RWPE1 (cell line): ENCODE data around the gene PDCD10.

ENCODE experiments used
- CTCF ChIA-PET: fragments of 350-600 bp; sonication (Branson Sonifier 250); formaldehyde crosslinking; extraction: SDS; loops from one replicate; lab custom pipeline; 2021; lab: Yijun Ruan, JAX
- POLR2A ChIA-PET: fragments of 400-600 bp; formaldehyde crosslinking; extraction: SDS; loops from one replicate; lab custom pipeline; 2020; ENCODE audit warnings: antibody characterized with exemption; ENCODE audit not compliant: low non-redundant PET; lab: Yijun Ruan, JAX
- DNase-seq: peaks from one replicate; pipeline ENCODE4 v3.0.0; 2012; ENCODE audit warnings: low spot score
- H3K27ac ChIP-seq: fragments of 450-650 bp; 2 replicates; pipeline ENCODE4 v1.5.1; 2017
- TF ChIP-seq, protein P1 (sequence below): fragments of 450-650 bp; conservative IDR thresholded peaks from 2 replicates; pipeline ENCODE4 v1.5.1; 2017; ENCODE audit warnings: low read depth, mild to moderate bottlenecking

The PDCD10 gene

DNA sequence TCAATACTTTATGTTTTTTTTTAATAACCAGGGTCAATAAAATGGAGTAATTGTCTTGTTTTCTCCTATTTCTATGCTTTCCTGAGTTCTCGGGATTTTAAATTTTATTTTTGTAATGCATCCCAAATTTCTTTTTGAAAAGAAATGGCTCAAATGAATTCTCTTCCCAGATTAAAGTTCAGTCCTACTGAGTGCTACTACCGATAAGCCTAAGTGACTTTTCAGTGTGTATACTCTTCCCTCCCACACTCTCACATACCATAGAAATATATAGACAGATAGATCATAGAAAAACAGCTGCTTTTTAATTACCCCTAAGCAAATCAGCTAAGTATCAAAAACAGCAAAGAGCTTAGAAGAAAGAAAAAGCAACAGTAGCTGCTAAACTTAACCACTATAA is 2.3 kb upstream of the PDCD10 start:
- ChIA-PET CTCF (interaction anchor here (0.7 kb wide), 1 partner anchor 9 kb away, joined by 4 read pairs; no protein-coding TSS in a partner anchor), POLR2A (no interaction called here)
- DNase-seq, result no peak
- TF ChIP-seq, protein P1, sequence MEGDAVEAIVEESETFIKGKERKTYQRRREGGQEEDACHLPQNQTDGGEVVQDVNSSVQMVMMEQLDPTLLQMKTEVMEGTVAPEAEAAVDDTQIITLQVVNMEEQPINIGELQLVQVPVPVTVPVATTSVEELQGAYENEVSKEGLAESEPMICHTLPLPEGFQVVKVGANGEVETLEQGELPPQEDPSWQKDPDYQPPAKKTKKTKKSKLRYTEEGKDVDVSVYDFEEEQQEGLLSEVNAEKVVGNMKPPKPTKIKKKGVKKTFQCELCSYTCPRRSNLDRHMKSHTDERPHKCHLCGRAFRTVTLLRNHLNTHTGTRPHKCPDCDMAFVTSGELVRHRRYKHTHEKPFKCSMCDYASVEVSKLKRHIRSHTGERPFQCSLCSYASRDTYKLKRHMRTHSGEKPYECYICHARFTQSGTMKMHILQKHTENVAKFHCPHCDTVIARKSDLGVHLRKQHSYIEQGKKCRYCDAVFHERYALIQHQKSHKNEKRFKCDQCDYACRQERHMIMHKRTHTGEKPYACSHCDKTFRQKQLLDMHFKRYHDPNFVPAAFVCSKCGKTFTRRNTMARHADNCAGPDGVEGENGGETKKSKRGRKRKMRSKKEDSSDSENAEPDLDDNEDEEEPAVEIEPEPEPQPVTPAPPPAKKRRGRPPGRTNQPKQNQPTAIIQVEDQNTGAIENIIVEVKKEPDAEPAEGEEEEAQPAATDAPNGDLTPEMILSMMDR, result no peak
- H3K27ac ChIP-seq, result no peak overlapping the region

DNA sequence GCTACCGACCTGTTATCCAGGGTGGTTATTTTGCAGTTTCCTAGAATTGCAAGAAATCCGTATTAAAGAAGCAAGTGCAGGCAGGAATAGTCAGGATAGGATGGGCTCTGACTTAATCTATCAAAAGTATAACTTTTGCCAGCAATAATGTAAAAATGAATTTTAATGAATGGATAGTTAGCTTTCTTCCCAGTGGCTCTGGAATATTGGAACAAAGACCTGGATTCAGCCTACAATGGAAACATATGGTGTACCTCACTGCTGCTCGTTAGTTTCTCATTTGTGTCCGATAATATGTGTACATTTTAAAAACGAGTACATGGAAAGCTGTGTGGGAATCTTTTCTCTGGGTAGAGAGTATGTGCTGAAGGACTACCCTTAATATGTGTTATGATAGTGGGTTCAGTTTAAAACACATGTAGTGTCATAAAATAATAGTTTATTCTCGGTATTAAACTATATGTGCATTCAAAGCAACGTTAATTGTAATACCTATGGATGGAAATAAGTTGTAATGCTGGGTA is 1.6 kb upstream of the PDCD10 start:
- CTCF ChIA-PET, result interaction anchor here (0.7 kb wide), 1 partner anchor 10 kb away, joined by 4 read pairs; no protein-coding TSS in a partner anchor
- TF ChIP-seq, protein P1, result no peak
- POLR2A ChIA-PET, result no interaction called here
- H3K27ac ChIP-seq, result no peak overlapping the region
- DNase-seq, result no peak

DNA sequence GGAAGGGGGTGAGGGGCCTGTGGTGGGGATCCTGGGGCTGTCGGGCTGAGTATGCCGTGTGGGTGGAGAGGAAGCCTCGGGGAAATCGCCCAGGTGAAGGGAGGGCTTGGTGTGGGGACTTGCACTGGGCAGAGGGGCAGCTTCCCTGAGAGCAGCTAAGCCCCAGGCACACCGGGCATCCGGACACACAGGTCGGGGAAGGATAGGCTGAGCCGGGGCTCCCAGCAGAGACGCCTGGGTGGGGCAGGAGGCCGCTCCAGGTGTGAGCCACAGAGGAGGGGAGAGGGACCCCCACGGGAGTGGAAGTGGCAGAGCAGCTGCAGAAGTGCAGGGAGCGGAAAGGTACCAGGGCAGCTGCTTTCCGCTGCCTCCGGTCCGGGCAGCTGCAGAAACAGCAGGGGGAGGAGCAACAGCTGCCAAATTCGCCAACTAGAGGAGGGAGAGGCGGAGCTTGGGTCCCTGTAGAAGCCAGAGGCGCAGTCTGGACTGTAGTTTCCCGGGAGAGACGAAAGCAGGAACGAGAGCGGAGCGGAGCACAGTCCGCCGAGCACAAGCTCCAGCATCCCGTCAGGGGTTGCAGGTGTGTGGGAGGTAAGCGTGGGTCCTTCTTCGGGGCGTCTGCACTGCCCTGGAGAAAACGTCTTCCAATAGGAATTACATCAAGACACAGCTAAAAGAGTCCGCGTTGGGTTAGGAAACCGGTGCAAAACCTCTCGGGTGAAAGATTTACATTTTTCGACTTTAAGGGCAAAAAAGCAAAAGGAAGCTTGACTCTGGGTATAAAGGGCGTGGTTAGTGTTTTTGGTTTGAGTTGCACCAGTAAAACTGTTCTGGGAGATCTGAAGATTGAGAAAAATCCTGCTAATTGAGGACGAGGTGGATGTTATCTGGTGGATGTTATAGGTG is 794 bp upstream of the PDCD10 start, which contains the start of gene SERPINI1:
Gene SERPINI1, plus strand, starts transcription at position 489 of the 906 bp plus-strand sequence. CDS start 53,408 bp downstream, outside the sequence.
- ChIA-PET POLR2A (interaction anchor here (0.6 kb wide), 1 partner anchor 77 kb away, joined by 3 read pairs; no protein-coding TSS in a partner anchor), CTCF (no interaction called here)
- H3K27ac ChIP-seq, result peak within 1 kb of the TSS; percentile 97
- TF ChIP-seq, protein P1, result no peak
- peak; percentile 77 for DNase-seq

DNA sequence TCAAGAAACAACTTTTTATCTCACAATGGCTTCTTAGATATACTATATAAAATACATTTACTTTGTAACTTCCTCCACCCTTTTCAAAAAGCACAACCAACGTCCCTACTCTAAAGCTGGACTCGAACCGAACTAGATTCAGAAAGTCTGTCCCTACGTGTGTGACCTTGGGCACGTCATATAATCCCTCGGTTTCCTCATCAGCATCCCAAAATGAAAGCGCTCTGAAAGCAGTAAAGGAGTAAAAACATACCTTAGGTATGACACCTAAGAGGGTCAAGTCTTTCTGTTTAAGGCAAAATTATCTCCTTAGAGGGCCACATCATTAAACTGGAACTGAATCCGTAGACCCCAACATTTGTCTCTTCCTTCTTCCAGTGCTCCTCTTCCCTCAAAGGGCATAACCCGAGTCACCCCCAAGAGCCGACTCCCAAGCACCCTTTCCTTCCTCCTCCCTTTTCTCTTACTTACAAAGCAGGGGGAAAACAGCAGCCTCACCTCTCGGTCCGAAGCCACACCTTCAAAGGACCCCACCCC is 663 bp downstream of the PDCD10 start:
- CTCF ChIA-PET, result no interaction called here
- peak overlapping the region; percentile 97 for H3K27ac ChIP-seq
- POLR2A ChIA-PET, result no interaction called here
- peak; percentile 4 for DNase-seq
- TF ChIP-seq, protein P1, result no peak

DNA sequence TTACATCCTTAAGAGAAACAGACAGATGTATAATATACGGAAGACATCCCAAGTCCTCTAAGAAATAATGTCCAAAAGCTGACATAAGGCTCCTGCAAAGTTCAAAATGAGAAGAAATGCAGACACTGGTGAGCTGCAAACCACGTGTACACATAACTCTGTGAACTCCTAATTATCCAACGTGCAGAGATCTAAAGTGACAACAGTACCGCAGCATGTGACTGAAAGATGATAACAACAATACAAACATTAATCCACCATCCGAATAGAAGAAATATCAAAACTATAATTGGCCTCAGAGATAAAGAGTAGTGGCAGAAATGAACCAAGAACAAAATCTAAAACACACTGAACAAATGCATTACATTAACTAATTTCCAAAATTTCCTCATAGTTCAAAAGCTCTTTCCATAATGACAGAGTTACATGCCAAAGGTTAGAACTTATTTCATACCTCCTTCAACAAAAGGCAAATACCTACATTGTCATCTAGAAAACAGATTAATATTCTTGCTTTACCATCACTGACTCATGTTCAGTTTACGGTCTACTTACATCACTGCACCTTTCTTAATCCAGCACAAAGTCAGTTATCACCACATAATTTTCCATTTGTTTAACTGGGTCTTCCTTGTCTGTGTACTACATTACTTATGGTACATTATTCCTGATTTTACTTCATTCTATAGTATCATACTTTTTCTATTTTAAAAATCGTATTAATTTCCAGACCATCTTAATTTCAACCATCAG is 2.2 kb downstream of the PDCD10 start:
- TF ChIP-seq, protein P1, result no peak
- DNase-seq, result no peak
- CTCF ChIA-PET, result no interaction called here
- H3K27ac ChIP-seq, result no peak overlapping the region
- POLR2A ChIA-PET, result no interaction called here

DNA sequence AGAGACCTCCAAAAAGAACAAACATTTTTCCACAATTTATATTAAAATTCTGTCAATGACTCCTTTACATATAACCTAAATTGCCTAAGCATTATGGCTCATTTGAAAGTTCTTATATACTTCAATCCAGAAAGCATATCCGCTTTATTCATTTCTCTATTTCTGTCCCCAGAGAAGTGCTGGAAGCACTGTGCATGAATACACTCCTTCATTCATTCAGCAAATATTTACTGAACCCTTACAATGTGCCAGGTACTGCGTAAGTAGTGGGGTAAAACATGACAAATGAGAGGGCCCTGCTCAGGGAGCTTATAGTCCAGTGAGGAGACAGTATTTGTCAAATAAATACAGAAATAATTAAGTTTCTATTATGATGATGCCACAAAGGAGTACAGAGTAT is 3.3 kb downstream of the PDCD10 start:
- DNase-seq, result no peak
- TF ChIP-seq, protein P1, result no peak
- no peak overlapping the region for H3K27ac ChIP-seq
- POLR2A ChIA-PET, result no interaction called here
- CTCF ChIA-PET, result no interaction called here
